Dermis lymphatic vessel endothelial cell (primary cell): ENCODE data around the gene MMRN2. TPM values are rescaled to one million over a fixed set of nuclear protein-coding genes. Genes with fewer than 3 reads are reported as not detected.

Experiments used
- total RNA-seq: library from RNA; depleted of rRNA; stranded (reverse); fragments of >200 nt; gene quantifications from 2 replicates; pipeline ENCODE4 v1.2.1, GENCODE V29; 2014

The MMRN2 gene, protein sequence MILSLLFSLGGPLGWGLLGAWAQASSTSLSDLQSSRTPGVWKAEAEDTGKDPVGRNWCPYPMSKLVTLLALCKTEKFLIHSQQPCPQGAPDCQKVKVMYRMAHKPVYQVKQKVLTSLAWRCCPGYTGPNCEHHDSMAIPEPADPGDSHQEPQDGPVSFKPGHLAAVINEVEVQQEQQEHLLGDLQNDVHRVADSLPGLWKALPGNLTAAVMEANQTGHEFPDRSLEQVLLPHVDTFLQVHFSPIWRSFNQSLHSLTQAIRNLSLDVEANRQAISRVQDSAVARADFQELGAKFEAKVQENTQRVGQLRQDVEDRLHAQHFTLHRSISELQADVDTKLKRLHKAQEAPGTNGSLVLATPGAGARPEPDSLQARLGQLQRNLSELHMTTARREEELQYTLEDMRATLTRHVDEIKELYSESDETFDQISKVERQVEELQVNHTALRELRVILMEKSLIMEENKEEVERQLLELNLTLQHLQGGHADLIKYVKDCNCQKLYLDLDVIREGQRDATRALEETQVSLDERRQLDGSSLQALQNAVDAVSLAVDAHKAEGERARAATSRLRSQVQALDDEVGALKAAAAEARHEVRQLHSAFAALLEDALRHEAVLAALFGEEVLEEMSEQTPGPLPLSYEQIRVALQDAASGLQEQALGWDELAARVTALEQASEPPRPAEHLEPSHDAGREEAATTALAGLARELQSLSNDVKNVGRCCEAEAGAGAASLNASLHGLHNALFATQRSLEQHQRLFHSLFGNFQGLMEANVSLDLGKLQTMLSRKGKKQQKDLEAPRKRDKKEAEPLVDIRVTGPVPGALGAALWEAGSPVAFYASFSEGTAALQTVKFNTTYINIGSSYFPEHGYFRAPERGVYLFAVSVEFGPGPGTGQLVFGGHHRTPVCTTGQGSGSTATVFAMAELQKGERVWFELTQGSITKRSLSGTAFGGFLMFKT
- 39.1 and 93.6 TPM in 2 replicates for total RNA-seq

DNA sequence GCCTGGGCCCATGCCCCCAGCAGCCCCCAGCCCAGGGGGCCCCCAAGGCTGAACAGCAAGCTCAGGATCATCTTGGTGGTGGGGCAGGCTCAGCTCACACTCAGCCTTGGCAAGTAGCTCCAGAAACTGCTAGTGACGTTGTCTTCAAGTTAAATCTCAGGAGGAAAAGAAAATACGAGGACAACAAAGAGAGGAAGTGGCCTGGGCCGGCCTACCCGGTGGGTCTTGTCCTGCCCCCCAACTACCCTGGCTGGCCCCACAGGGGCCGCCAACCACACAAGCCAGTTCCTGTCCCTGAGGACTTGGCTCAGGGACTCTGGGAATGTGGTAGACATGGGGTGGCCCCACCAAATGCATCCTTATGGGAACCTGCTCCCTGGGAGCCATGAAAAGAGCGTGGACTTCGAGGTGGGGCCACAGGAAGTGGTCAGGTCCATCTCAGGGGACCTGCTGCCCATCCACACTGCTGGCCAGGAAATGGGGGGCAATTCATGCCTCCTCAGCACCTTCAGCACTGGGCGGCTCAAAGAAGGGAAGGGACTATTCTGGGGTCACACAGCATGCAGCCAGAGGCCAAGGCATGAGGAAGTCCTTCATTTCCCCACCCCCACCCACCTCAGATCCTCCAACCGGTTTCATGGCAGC is at the start of gene MMRN2:
MMRN2 (minus strand) TSS at position 145 of the 645 bp plus-strand sequence; CDS start at position 71, 74 bp downstream.

DNA sequence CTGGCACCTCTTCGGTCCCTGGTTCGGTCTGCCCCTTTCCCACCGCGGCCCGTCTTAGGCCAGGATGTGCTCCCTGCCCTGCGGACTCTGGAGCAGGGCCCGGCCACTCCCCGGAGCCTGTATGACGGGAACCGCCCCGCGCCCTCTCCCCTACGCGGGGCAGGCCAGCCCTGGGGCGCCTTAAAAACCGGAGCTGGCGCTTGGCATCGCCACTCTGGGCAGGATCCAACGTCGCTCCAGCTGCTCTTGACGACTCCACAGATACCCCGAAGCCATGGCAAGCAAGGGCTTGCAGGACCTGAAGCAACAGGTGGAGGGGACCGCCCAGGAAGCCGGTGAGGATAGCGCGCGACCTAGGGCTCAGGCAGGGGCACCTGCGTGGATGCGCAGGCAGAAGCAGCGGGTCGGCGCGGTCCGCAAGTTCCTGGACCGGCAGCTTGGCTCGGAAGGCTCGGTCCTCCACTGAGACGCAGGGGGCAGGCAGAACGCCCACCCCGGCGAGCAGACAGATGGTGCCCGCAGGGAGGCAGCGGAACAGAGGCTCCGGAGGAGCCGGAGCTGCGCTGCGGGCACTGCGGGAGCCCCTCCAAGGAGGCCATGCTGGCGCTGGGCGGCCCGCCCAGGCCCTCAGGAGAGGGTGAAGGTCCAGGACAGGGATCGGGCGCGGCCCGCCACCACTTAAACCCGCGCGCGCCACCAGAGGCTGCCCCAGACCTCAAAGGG is 11.0 kb upstream of the MMRN2 start, which contains the start of gene ADIRF:
ADIRF (plus strand) TSS at position 212 of the 723 bp plus-strand sequence; CDS start at position 275, 63 bp downstream.

DNA sequence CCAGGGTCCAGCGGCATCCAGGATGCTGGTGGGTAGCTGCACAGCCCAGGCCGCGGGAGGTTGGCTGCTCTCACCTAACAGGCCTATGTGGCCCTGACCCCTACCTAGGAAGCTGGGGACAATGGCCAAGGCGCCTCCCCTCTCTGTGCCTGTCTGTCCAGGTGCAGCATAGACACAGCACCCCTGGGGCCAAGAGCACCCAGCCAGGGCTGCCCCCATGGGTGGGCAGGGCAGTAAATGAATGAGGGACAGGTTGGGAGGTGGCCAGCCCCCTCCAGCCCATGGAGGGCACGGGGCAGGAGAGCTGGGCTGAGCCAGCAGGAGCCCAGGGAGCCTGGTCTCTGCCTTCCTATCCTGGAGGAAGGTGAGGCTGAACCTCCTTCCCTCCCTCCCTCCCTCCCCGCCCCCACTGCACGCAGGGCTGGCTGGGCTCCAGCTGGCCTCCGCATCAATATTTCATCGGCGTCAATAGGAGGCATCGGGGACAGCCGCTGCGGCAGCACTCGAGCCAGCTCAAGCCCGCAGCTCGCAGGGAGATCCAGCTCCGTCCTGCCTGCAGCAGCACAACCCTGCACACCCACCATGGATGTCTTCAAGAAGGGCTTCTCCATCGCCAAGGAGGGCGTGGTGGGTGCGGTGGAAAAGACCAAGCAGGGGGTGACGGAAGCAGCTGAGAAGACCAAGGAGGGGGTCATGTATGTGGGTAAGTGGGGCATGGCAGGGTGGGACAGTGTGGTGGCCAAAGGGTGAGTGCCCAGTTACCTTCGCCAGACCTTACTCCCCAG is 893 bp upstream of the MMRN2 start, which contains the start of gene SNCG:
SNCG (plus strand) TSS at position 484 of the 785 bp plus-strand sequence; CDS start at position 583, 99 bp downstream.

Other genes with a start within 250 kb of the MMRN2 start
- gene BMPR1A, start 201.0 kb downstream of the MMRN2 start, total RNA-seq: 0.34 and 0.98 TPM in 2 replicates
- 153 and 248 TPM in 2 replicates for gene SNCG, start 984 bp upstream of the MMRN2 start, total RNA-seq
- gene ADIRF, start 10.9 kb upstream of the MMRN2 start, total RNA-seq: 24.2 and 47.5 TPM in 2 replicates
- not detected in 2 replicates for gene FAM25A, start 62.7 kb upstream of the MMRN2 start, total RNA-seq
- gene GLUD1, start 137.2 kb upstream of the MMRN2 start, total RNA-seq: 158 and 180 TPM in 2 replicates
- gene SHLD2, start 137.6 kb upstream of the MMRN2 start, total RNA-seq: 26.0 and 26.8 TPM in 2 replicates